NCI-H2171 treated with DMSO at 0.1 percent for 48 hours (cell line): ENCODE data around the gene KIAA0753.
A peak's percentile ranks its signal among the peaks of the same experiment; 100 is the strongest.

Source experiments
- DNase-seq: peaks from one replicate; lab custom pipeline; 2025; lab: John Stamatoyannopoulos, UW

KIAA0753 gene

GRCh38 chr17:6569370-6570285 is 70.9 kb downstream of the KIAA0753 start:
- DNase-seq = no peak

GRCh38 chr17:6568184-6568758 is 72.2 kb downstream of the KIAA0753 start:
- no peak for DNase-seq

- DNase-seq = peak; percentile 35
Observed at GRCh38 chr17:6567528-6568183, 72.9 kb downstream of the KIAA0753 start.

- DNase-seq = no peak
Observed at GRCh38 chr17:6561446-6561845, 79.1 kb downstream of the KIAA0753 start.

- DNase-seq = no peak
Observed at GRCh38 chr17:6560496-6560895, 80.0 kb downstream of the KIAA0753 start.

- no peak for DNase-seq
Observed at GRCh38 chr17:6559753-6560215, 80.7 kb downstream of the KIAA0753 start.

- DNase-seq = no peak
Observed at GRCh38 chr17:6558932-6559752, 81.4 kb downstream of the KIAA0753 start.

GRCh38 chr17:6558276-6558675 is 82.2 kb downstream of the KIAA0753 start:
- no peak for DNase-seq

GRCh38 chr17:6557040-6557438 is 83.5 kb downstream of the KIAA0753 start:
- DNase-seq = no peak

- DNase-seq = no peak
Observed at GRCh38 chr17:6556121-6557039, 84.1 kb downstream of the KIAA0753 start, which contains the start of gene PITPNM3. Gene PITPNM3, minus strand, starts transcription at chr17:6556555. Its CDS starts 149 bp downstream, at chr17:6556406.

GRCh38 chr17:6555331-6556120 is 85.0 kb downstream of the KIAA0753 start:
- no peak for DNase-seq

GRCh38 chr17:6554871-6555330 is 85.6 kb downstream of the KIAA0753 start:
- no peak for DNase-seq

- DNase-seq = no peak
Observed at GRCh38 chr17:6554342-6554741, 86.2 kb downstream of the KIAA0753 start.

GRCh38 chr17:6551869-6552531 is 88.5 kb downstream of the KIAA0753 start:
- no peak for DNase-seq

- DNase-seq = no peak
Observed at GRCh38 chr17:6551356-6551755, 89.2 kb downstream of the KIAA0753 start.

- no peak for DNase-seq
Observed at GRCh38 chr17:6549384-6550036, 91.0 kb downstream of the KIAA0753 start.

GRCh38 chr17:6548578-6549330 is 91.8 kb downstream of the KIAA0753 start:
- DNase-seq = no peak

- DNase-seq = no peak
Observed at GRCh38 chr17:6548034-6548433, 92.5 kb downstream of the KIAA0753 start.
